Transverse colon (tissue), 4 donors: Measurements from ENCODE around the gene ENTPD3.

ENCODE experiments used
- EP300 ChIP-seq: sonication (generic); formaldehyde crosslinking; IDR thresholded peaks from one replicate; pipeline ENCODE4 v1.6.1; 2017; ENCODE audit warnings: antibody characterized with exemption, low read depth
- POLR2A ChIP-seq: fragments of 450-650 bp; IDR thresholded peaks from one replicate; pipeline ENCODE4 v1.6.1; 2016; ENCODE audit warnings: antibody characterized with exemption, mild to moderate bottlenecking, moderate library complexity
- POLR2AphosphoS5 ChIP-seq, 3 donors: sonication (generic); formaldehyde crosslinking; IDR thresholded peaks; one replicate each; pipeline ENCODE4 v1.6.1; 2016; ENCODE audit warnings: antibody characterized with exemption in 3 of 3
- TF ChIP-seq, protein P1 (sequence below), 5 experiments: fragments of 200-600 bp in 3 of 5; fragments of 450-650 bp in 2 of 5; sonication (generic) in 3 of 5; IDR thresholded peaks; 1 replicate in 2 of 5; 2 replicates in 3 of 5; pipeline ENCODE4 v1.5.1; 2016 to 2017; ENCODE audit warnings: antibody characterized with exemption in 5 of 5, inconsistent platforms in 3 of 5, mild to moderate bottlenecking in 2 of 5, moderate library complexity in 1 of 5

DNA sequence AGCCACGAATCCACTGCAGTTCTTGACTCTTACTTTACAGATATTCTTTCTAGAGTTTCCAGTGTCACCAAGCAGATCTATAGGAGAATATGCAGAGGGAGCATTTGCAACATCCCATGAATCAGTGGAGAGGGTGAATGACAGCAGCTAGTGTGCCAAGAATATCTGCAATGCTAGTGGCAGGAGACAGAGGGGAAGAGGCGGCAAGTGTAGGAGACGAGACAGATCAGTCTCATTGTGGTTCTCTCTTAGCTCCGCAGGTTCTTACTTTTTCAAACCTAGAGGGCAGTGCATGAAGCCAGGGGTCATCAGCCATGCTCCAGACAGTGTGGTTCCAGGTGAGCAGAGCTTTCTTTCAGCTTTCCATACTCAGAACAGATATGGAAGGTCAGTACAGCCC is 90.7 kb downstream of the ENTPD3 start:
- TF ChIP-seq, protein P1, sequence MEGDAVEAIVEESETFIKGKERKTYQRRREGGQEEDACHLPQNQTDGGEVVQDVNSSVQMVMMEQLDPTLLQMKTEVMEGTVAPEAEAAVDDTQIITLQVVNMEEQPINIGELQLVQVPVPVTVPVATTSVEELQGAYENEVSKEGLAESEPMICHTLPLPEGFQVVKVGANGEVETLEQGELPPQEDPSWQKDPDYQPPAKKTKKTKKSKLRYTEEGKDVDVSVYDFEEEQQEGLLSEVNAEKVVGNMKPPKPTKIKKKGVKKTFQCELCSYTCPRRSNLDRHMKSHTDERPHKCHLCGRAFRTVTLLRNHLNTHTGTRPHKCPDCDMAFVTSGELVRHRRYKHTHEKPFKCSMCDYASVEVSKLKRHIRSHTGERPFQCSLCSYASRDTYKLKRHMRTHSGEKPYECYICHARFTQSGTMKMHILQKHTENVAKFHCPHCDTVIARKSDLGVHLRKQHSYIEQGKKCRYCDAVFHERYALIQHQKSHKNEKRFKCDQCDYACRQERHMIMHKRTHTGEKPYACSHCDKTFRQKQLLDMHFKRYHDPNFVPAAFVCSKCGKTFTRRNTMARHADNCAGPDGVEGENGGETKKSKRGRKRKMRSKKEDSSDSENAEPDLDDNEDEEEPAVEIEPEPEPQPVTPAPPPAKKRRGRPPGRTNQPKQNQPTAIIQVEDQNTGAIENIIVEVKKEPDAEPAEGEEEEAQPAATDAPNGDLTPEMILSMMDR (IDR thresholded peaks at IDR 0.05) = no peak
- TF ChIP-seq EP300 = no peak
- TF ChIP-seq POLR2A = no peak
- TF ChIP-seq POLR2AphosphoS5 (IDR thresholded peaks at IDR 0.05) = no peak
